ENCODE data around the gene TKT.
"Not testable (repeated sequence)": the region's sequence is repeated elsewhere in the genome, so short reads cannot be mapped to it uniquely, and the experiment has no call there.

The TKT gene

GRCh38 chr3:53259427-53260259 lies 3.8 kb upstream of the TKT start:
- DNase-seq (ENCODE audit: low spot score) = no peak

- DNase-seq (ENCODE audit: low spot score) = no peak
Measured at GRCh38 chr3:53258600-53259426, 3.0 kb upstream of the TKT start.

- no peak for DNase-seq (ENCODE audit: low spot score)
Measured at GRCh38 chr3:53257465-53257864, 1.6 kb upstream of the TKT start.

GRCh38 chr3:53256704-53257055 lies 858 bp upstream of the TKT start:
- DNase-seq (ENCODE audit: low spot score) = no peak

- peak; percentile 38 for DNase-seq (ENCODE audit: low spot score)
Measured at GRCh38 chr3:53255423-53255774, 423 bp downstream of the TKT start.

GRCh38 chr3:53254509-53255422 lies 1.1 kb downstream of the TKT start:
- DNase-seq (ENCODE audit: low spot score) = peak; percentile 75

- DNase-seq (ENCODE audit: low spot score) = no peak
Measured at GRCh38 chr3:53253707-53254508, 1.9 kb downstream of the TKT start.

GRCh38 chr3:53252947-53253322 lies 2.9 kb downstream of the TKT start:
- not testable (repeated sequence) for DNase-seq (ENCODE audit: low spot score)

GRCh38 chr3:53252096-53252946 lies 3.5 kb downstream of the TKT start:
- DNase-seq (ENCODE audit: low spot score) = no peak

GRCh38 chr3:53250881-53251605 lies 4.8 kb downstream of the TKT start:
- DNase-seq (ENCODE audit: low spot score) = no peak

GRCh38 chr3:53250453-53250852 lies 5.4 kb downstream of the TKT start:
- DNase-seq (ENCODE audit: low spot score) = no peak

- DNase-seq (ENCODE audit: low spot score) = no peak
Measured at GRCh38 chr3:53248161-53248560, 7.7 kb downstream of the TKT start.

- DNase-seq (ENCODE audit: low spot score) = no peak
Measured at GRCh38 chr3:53247619-53248018, 8.2 kb downstream of the TKT start.

- DNase-seq (ENCODE audit: low spot score) = no peak
Measured at GRCh38 chr3:53244271-53244670, 11.6 kb downstream of the TKT start.

- DNase-seq (ENCODE audit: low spot score) = no peak
Measured at GRCh38 chr3:53243785-53244184, 12.0 kb downstream of the TKT start.

GRCh38 chr3:53243165-53243564 lies 12.7 kb downstream of the TKT start:
- DNase-seq (ENCODE audit: low spot score) = no peak

GRCh38 chr3:53242642-53243041 lies 13.2 kb downstream of the TKT start:
- DNase-seq (ENCODE audit: low spot score) = no peak

GRCh38 chr3:53242155-53242554 lies 13.7 kb downstream of the TKT start:
- no peak for DNase-seq (ENCODE audit: low spot score)

- DNase-seq (ENCODE audit: low spot score) = no peak
Measured at GRCh38 chr3:53240989-53241972, 14.5 kb downstream of the TKT start.

All from SW480 (cell line).